Mesenteric fat pad (tissue), 1 donor: ENCODE measurements around the gene C1GALT1. TPM values are rescaled to one million over a fixed set of nuclear protein-coding genes. Genes with fewer than 3 reads are reported as not detected.
"Not testable (repeated sequence)": the region's sequence is repeated elsewhere in the genome, so short reads cannot be mapped to it uniquely, and the experiment has no call there.

Experiments used
- DNase-seq: peaks from one replicate; pipeline ENCODE4 v3.0.0-alpha.2; 2020; ENCODE audit warnings: low spot score
- total RNA-seq: library from RNA; stranded (reverse); fragmentation: NEBNext Ultra II Directional; extraction: Animal tissue kit (Norgen Biotek cat#: 25700); gene quantifications from one replicate; pipeline ENCODE4 v1.2.1, GENCODE V29; 2021
- donor health status: DM: yes; HTN: yes; CAD: no.

C1GALT1 gene
- total RNA-seq, 1 donor from 2014 or later: 23.8 TPM

GRCh38 chr7:7166318-7166717, 16.0 kb upstream of the C1GALT1 start:
- no peak for DNase-seq

- DNase-seq: no peak
Observed at GRCh38 chr7:7169296-7169695, 13.0 kb upstream of the C1GALT1 start.

- DNase-seq: no peak
Observed at GRCh38 chr7:7173956-7174632, 8.2 kb upstream of the C1GALT1 start.

- no peak for DNase-seq
Observed at GRCh38 chr7:7175075-7175695, 7.2 kb upstream of the C1GALT1 start.

GRCh38 chr7:7176406-7177043, 5.8 kb upstream of the C1GALT1 start:
- no peak for DNase-seq

GRCh38 chr7:7177044-7177517, 5.3 kb upstream of the C1GALT1 start:
- DNase-seq: no peak

GRCh38 chr7:7178081-7178480, 4.3 kb upstream of the C1GALT1 start:
- DNase-seq: no peak

- no peak for DNase-seq
Observed at GRCh38 chr7:7178906-7179305, 3.4 kb upstream of the C1GALT1 start.

GRCh38 chr7:7180725-7181449, 1.5 kb upstream of the C1GALT1 start:
- no peak for DNase-seq

GRCh38 chr7:7181519-7182155, 707 bp upstream of the C1GALT1 start:
- no peak for DNase-seq

- peak; percentile 90 for DNase-seq
Observed at GRCh38 chr7:7183061-7183837, 905 bp downstream of the C1GALT1 start.

GRCh38 chr7:7183838-7184463, 1.6 kb downstream of the C1GALT1 start:
- no peak for DNase-seq

- DNase-seq: no peak
Observed at GRCh38 chr7:7185371-7185989, 3.1 kb downstream of the C1GALT1 start.

GRCh38 chr7:7188091-7188490, 5.7 kb downstream of the C1GALT1 start:
- no peak for DNase-seq

- no peak for DNase-seq
Observed at GRCh38 chr7:7188742-7189141, 6.4 kb downstream of the C1GALT1 start.

GRCh38 chr7:7190142-7190541, 7.8 kb downstream of the C1GALT1 start:
- no peak for DNase-seq

- DNase-seq: no peak
Observed at GRCh38 chr7:7191137-7191536, 8.8 kb downstream of the C1GALT1 start.

GRCh38 chr7:7192798-7193788, 10.7 kb downstream of the C1GALT1 start:
- DNase-seq: not testable (repeated sequence)
